Natural killer cell (primary cell): Measurements from ENCODE around the gene STAT4. TPM values are rescaled to one million over a fixed set of nuclear protein-coding genes. Genes with fewer than 3 reads are reported as not detected.

Experiments
- ATAC-seq, 3 donors: fragments of 150-1000 bp in 2 of 3; fragments of 200-7000 bp in 1 of 3; cut with Tn5 transposase; 1 replicate in 1 of 3; 2 replicates in 2 of 3; pipeline ENCODE4 v1.10.0; 2021; ENCODE audit warnings: mild to moderate bottlenecking in 2 of 3, moderate library complexity in 2 of 3
- DNase-seq, 2 donors: peaks; one replicate each; pipeline versions ENCODE4 v3.0.0 to v3.0.0-alpha.2; 2013 to 2021; ENCODE audit warnings: mixed read lengths in 1 of 2
- H3K27ac ChIP-seq: one replicate; pipeline ENCODE4 v1.5.1; 2013; ENCODE audit warnings: mild to moderate bottlenecking, low read length
- H3K27me3 ChIP-seq: one replicate; pipeline ENCODE4 v1.6.1; 2013; ENCODE audit warnings: low read length; ENCODE audit not compliant: control insufficient read depth, insufficient read depth
- H3K36me3 ChIP-seq: one replicate; pipeline ENCODE4 v1.6.1; 2013; ENCODE audit warnings: low read length; ENCODE audit not compliant: control insufficient read depth, insufficient read depth
- H3K4me1 ChIP-seq: one replicate; pipeline ENCODE4 v1.6.1; 2013; ENCODE audit warnings: low read length; ENCODE audit not compliant: control insufficient read depth, insufficient read depth
- H3K4me3 ChIP-seq: one replicate; pipeline ENCODE4 v1.5.1; 2013; ENCODE audit warnings: low read length
- H3K9me3 ChIP-seq: one replicate; pipeline ENCODE4 v1.6.1; 2013; ENCODE audit warnings: low read length; ENCODE audit not compliant: control insufficient read depth, insufficient read depth
- H3K27ac Mint-ChIP-seq, 2 donors: one replicate each; pipeline ENCODE4 v1.8.0; 2022; ENCODE audit warnings: mild to moderate bottlenecking in 2 of 2, mixed read lengths in 2 of 2, moderate library complexity in 1 of 2
- H3K27me3 Mint-ChIP-seq, 2 donors: one replicate each; pipeline ENCODE4 v1.8.0; 2022; ENCODE audit warnings: low read depth in 2 of 2, mixed read lengths in 2 of 2
- H3K36me3 Mint-ChIP-seq: one replicate; pipeline ENCODE4 v1.8.0; 2022; ENCODE audit warnings: mixed read lengths
- H3K4me1 Mint-ChIP-seq, 2 donors: one replicate each; pipeline ENCODE4 v1.8.0; 2022; ENCODE audit warnings: mixed read lengths in 2 of 2
- H3K4me3 Mint-ChIP-seq: one replicate; pipeline ENCODE4 v1.8.0; 2022; ENCODE audit warnings: mild to moderate bottlenecking, moderate library complexity, mixed read lengths
- H3K9me3 Mint-ChIP-seq, 2 donors: one replicate each; pipeline ENCODE4 v1.8.0; 2022; ENCODE audit warnings: mixed read lengths in 2 of 2
- WGBS: methylation state at CpG from one replicate; pipeline ENCODE4 v1.1.7; 2013; ENCODE audit warnings: missing lambda C conversion rate; ENCODE audit not compliant: insufficient coverage; 5-methylcytosine and 5-hydroxymethylcytosine counted together
- intact Hi-C: fragments of 100-400 bp; cut with micrococcal nuclease; formaldehyde crosslinking; loops from one replicate; pipeline ENCODE4 v1.14.2; 2022
- total RNA-seq, 4 donors: library from RNA; stranded (reverse); fragments of 120-200 nt in 1 of 4; gene quantifications; one replicate each; pipeline versions ENCODE4 v1.2.3 to v1.2.4, GENCODE V29; 2013 to 2022
- TF ChIP-seq, protein P1 (sequence below): fragments of 200-600 bp; IDR thresholded peaks from one replicate; pipeline ENCODE4 v1.8.0; 2022; ENCODE audit warnings: antibody characterized with exemption

Gene STAT4
- total RNA-seq, 3 donors from 2014 or later (not counting 1 experiment from before 2014, with no cell fraction given), result 264 to 339 (median 304) TPM

DNA sequence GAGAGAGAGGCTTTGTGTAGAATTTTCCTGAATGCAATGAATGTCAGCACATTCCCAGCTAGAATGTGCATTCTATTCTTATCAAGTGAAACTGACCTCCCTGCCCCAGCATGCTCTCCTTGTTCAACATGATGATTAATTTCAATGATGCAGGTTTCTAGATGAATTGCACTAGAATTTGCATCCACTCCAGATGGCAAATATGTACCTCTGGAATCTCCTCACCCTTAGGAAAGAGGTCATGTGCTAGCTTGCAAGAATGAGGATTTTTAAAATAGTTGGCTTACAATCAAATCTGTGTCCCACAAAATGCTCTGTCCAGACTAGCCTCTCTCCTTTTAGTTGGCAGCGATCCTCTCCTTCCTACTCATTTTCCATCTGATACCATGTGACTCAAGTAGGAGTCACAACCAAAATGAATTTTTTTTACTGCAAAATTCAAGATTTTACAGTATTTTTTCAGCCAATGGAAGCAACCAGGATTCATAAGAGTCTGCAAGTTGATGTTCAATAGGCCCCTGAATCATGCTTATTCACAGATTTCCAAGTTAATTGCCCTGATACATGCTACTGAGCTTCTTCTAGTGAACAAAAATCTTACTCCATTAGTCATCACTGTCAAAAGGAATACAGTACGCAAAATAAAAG, 21.0 kb upstream of the STAT4 start:
- no peak for ATAC-seq
- 100% methylated on average over 2 of the region's 2 CpGs for WGBS
- peaks cover 8 to 9% of the 10 kb centered on the region in 2 donors for H3K4me1 Mint-ChIP-seq

DNA sequence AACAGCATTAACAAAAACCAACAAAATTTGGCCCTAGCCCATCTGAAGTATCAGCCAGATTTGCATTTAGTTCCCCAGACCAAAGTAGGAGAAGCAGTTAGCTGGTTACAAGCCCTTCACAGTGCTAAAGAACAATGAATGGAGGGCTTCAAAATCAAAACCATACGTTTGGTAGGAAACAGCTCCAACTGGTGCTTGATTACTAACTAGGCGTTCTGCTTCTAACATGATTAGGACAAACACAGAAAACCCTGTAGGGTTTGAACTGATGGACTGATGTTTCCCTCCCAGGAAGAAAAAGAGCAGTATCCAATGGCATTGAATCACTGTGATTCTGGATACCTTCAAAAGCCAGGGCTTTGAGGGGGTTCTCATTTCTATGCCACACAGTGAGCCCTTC, 20.5 kb upstream of the STAT4 start:
- Mint-ChIP-seq H3K4me3 (no peak overlapping the region), H3K27me3 (peaks cover 7 to 11% of the 10 kb centered on the region in 2 donors), H3K4me1 (peaks cover 8 to 9% of the 10 kb centered on the region in 2 donors), H3K9me3 (no peaks in the 10 kb centered on the region), H3K36me3 (no peaks in the 10 kb centered on the region), H3K27ac (no peak overlapping the region)
- H3K36me3 ChIP-seq, result no peaks in the 10 kb centered on the region
- no peaks in the 10 kb centered on the region for H3K27me3 ChIP-seq
- WGBS, result 92% methylated on average over 2 of the region's 2 CpGs
- H3K4me1 ChIP-seq, result no peaks in the 10 kb centered on the region
- no peak overlapping the region for H3K27ac ChIP-seq
- intact Hi-C loops, result no loop called here
- H3K9me3 ChIP-seq, result no peaks in the 10 kb centered on the region
- H3K4me3 ChIP-seq, result no peak overlapping the region
- ATAC-seq (no peak), DNase-seq (no peak)
- TF ChIP-seq, protein P1, sequence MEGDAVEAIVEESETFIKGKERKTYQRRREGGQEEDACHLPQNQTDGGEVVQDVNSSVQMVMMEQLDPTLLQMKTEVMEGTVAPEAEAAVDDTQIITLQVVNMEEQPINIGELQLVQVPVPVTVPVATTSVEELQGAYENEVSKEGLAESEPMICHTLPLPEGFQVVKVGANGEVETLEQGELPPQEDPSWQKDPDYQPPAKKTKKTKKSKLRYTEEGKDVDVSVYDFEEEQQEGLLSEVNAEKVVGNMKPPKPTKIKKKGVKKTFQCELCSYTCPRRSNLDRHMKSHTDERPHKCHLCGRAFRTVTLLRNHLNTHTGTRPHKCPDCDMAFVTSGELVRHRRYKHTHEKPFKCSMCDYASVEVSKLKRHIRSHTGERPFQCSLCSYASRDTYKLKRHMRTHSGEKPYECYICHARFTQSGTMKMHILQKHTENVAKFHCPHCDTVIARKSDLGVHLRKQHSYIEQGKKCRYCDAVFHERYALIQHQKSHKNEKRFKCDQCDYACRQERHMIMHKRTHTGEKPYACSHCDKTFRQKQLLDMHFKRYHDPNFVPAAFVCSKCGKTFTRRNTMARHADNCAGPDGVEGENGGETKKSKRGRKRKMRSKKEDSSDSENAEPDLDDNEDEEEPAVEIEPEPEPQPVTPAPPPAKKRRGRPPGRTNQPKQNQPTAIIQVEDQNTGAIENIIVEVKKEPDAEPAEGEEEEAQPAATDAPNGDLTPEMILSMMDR, result no peak

More for the DNA sequence above, 21.0 kb upstream of the STAT4 start:
- no peaks in the 10 kb centered on the region for H3K27me3 ChIP-seq
- H3K36me3 ChIP-seq, result no peaks in the 10 kb centered on the region
- H3K4me1 ChIP-seq, result no peaks in the 10 kb centered on the region
- Mint-ChIP-seq H3K27ac (no peak overlapping the region), H3K27me3 (peaks cover 7 to 11% of the 10 kb centered on the region in 2 donors), H3K9me3 (no peaks in the 10 kb centered on the region), H3K36me3 (no peaks in the 10 kb centered on the region), H3K4me3 (no peak overlapping the region)
- intact Hi-C loops, result no loop called here
- no peak overlapping the region for H3K4me3 ChIP-seq
- TF ChIP-seq, protein P1, result no peak
- no peak overlapping the region for H3K27ac ChIP-seq
- DNase-seq, result no peak
- no peaks in the 10 kb centered on the region for H3K9me3 ChIP-seq

DNA sequence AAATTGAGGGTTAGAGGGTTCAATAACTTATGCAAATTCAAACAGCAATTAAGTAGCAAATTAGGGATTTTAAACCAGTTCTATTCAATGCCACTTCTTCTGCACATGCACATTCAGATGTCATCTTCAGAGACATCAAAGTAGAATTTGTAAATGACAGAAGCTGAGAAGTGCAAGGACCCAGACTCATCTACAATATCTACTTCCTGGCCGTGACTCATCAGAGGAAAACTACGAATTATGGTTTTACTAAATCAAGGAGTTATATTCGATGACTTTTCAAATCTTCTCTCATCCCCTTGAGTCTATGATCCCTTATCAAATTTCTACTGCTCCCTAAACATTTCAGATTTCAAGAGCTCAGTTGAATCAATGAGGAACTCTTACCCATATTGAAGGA, 20.0 kb upstream of the STAT4 start:
- H3K27ac Mint-ChIP-seq, result no peak overlapping the region
- peaks cover 5 to 11% of the 10 kb centered on the region in 2 donors for H3K27me3 Mint-ChIP-seq
- DNase-seq (no peak), ATAC-seq (no peak)
- no peaks in the 10 kb centered on the region for H3K36me3 Mint-ChIP-seq
- Histone ChIP-seq H3K9me3 (no peaks in the 10 kb centered on the region), H3K4me1 (no peaks in the 10 kb centered on the region), H3K27ac (no peak overlapping the region), H3K4me3 (no peak overlapping the region), H3K36me3 (no peaks in the 10 kb centered on the region), H3K27me3 (no peaks in the 10 kb centered on the region)
- peaks cover 5 to 8% of the 10 kb centered on the region in 2 donors for H3K4me1 Mint-ChIP-seq
- no peaks in the 10 kb centered on the region for H3K9me3 Mint-ChIP-seq
- H3K4me3 Mint-ChIP-seq, result no peak overlapping the region
- intact Hi-C loops, result no loop called here
- 63% methylated on average over 3 of the region's 3 CpGs for WGBS
- TF ChIP-seq, protein P1, result no peak

DNA sequence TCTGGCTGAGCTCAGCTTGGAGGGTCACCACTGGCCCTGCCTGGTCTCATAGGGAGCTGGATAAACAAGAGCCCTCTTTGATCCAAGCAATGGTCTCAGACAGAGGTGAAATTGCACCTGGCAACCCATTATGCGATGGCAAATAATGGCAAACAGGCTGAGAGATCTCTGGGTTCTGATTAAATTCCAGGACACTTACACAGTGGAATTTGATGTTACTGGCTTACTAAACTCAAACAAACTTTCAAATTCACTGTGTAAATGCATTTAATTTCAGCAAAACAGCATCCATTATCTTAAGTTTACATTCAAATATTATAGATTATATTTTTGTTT, 19.5 kb upstream of the STAT4 start:
- H3K4me1 Mint-ChIP-seq, result peaks cover under 1 to 10% of the 10 kb centered on the region in 2 donors
- DNase-seq, result no peak
- Histone ChIP-seq H3K4me1 (no peaks in the 10 kb centered on the region), H3K4me3 (no peak overlapping the region), H3K9me3 (no peaks in the 10 kb centered on the region), H3K27me3 (no peaks in the 10 kb centered on the region), H3K27ac (no peak overlapping the region), H3K36me3 (no peaks in the 10 kb centered on the region)
- WGBS, result 100% methylated on average over 1 of the region's 1 CpG
- H3K4me3 Mint-ChIP-seq, result no peak overlapping the region
- H3K36me3 Mint-ChIP-seq, result no peaks in the 10 kb centered on the region
- ATAC-seq, result no peak
- H3K9me3 Mint-ChIP-seq, result no peaks in the 10 kb centered on the region
- intact Hi-C loops, result no loop called here
- peaks cover under 1 to 11% of the 10 kb centered on the region in 2 donors for H3K27me3 Mint-ChIP-seq
- TF ChIP-seq, protein P1, result no peak
- H3K27ac Mint-ChIP-seq, result no peak overlapping the region
